ENCODE measurements around the gene ABCG1.

DNA sequence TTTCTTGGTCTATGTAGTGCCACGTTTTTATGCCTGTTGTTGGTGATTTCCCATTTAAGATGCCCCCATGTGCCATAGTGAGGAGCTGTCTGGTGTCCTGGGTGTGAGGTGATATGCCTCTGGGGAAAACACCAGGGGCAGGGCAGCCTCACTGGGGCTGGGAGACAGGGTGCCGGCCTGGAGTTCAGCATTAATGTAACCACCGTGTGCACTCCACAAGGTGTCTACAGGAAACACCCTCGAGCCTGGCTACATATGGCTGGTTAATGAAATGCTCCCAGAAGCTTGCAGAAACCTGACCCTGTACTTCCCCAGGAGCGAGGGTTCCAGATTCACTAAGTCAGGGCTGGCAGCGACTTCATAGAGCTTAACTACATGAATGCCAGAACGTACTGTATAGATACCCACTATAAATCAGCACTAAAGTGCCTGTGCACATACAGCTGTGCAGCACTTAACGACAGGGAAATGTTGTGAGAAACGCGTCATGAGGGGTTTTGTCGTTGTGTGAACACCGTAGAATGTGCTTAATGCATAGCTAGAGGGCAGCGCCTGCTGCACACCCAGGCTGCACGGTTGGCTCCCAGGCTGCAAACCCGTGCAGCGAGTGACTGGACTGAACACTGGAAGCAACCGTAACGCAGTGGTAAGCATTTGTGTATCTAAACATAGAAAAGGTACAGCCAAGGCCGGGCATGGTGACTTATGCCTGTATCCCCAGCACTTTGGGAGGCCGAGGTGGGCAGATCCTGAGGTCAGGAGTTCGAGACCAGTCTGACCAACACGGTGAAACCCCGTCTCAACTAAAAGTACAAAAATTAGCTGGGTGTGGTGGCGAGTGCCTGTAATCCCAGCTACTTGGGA lies 121.5 kb downstream of the ABCG1 start:
- TF ChIP-seq, protein P1, sequence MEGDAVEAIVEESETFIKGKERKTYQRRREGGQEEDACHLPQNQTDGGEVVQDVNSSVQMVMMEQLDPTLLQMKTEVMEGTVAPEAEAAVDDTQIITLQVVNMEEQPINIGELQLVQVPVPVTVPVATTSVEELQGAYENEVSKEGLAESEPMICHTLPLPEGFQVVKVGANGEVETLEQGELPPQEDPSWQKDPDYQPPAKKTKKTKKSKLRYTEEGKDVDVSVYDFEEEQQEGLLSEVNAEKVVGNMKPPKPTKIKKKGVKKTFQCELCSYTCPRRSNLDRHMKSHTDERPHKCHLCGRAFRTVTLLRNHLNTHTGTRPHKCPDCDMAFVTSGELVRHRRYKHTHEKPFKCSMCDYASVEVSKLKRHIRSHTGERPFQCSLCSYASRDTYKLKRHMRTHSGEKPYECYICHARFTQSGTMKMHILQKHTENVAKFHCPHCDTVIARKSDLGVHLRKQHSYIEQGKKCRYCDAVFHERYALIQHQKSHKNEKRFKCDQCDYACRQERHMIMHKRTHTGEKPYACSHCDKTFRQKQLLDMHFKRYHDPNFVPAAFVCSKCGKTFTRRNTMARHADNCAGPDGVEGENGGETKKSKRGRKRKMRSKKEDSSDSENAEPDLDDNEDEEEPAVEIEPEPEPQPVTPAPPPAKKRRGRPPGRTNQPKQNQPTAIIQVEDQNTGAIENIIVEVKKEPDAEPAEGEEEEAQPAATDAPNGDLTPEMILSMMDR (conservative IDR thresholded peaks at IDR 0.05; ENCODE audit: low read depth, low read length), result no peak
- TF ChIP-seq RFX5 (IDR thresholded peaks at IDR 0.05; ENCODE audit: low read depth, low read length) (no peak), USF2 (IDR thresholded peaks at IDR 0.05; ENCODE audit: low read depth, low read length) (no peak), RAD21 (IDR thresholded peaks at IDR 0.05; ENCODE audit: low read length) (no peak), BHLHE40 (IDR thresholded peaks at IDR 0.05; ENCODE audit: low read depth, low read length) (no peak), RCOR1 (IDR thresholded peaks at IDR 0.05; ENCODE audit: insufficient replicate concordance, low read length) (no peak), SMC3 (IDR thresholded peaks at IDR 0.05; ENCODE audit: low read depth, low read length) (no peak), POLR2A (IDR thresholded peaks at IDR 0.05; ENCODE audit: low read depth, low read length) (no peak), CEBPB (IDR thresholded peaks at IDR 0.05; ENCODE audit: low read depth, low read length) (no peak), MAFK (IDR thresholded peaks at IDR 0.05; ENCODE audit: low read depth, low read length) (no peak), CHD1 (IDR thresholded peaks at IDR 0.05; ENCODE audit: low read depth, low read length) (no peak), MAZ (IDR thresholded peaks at IDR 0.05; ENCODE audit: borderline replicate concordance, low read depth, low read length) (no peak), NFE2L2 (IDR thresholded peaks at IDR 0.05; ENCODE audit: low read depth, low read length) (no peak)
